Measurements from ENCODE around the gene OR5W2. TPM values are rescaled to one million over a fixed set of nuclear protein-coding genes. Genes with fewer than 3 reads are reported as not detected.

The OR5W2 gene
- total RNA-seq (not detected), total RNA-seq (0 to 0.05 (median 0) reads per million in 172 experiments)
- polyA plus RNA-seq (2013, experiment 1 of 2): not detected
- polyA plus RNA-seq (2013, experiment 2 of 2): not detected

GRCh38 chr11:55914482-55914881, at the start of gene OR5W2:
Gene OR5W2 (minus strand): TSS chr11:55914582. CDS start chr11:55914582, 0 bp downstream.
- intact Hi-C loops (cut with DNase I, micrococcal nuclease): no loop called here
- H3K27me3 ChIP-seq (ENCODE audit: control insufficient read depth in 1 of 2, insufficient read depth in 2 of 2, low read length in 2 of 2): no peaks in the 10 kb centered on the region
- H3K27ac ChIP-seq (ENCODE audit: low read depth in 1 of 2, low read length in 2 of 2): no peak within 1 kb of the TSS

GRCh38 chr11:55956521-55956920, 42.1 kb upstream of the OR5W2 start:
- Mint-ChIP-seq H3K4me1 (ENCODE audit: low read depth) (no peaks in the 10 kb centered on the region), H3K4me3 (no peak overlapping the region), H3K27me3 (no peaks in the 10 kb centered on the region), H3K36me3 (ENCODE audit: low read depth) (no peaks in the 10 kb centered on the region), H3K9me3 (no peaks in the 10 kb centered on the region), H3K27ac (no peak overlapping the region)
- ATAC-seq (ENCODE audit: poor library complexity) (no peak), DNase-seq (no peak)
- CTCF ChIA-PET: no interaction called here
- H3K4me3 ChIP-seq (ENCODE audit: low read length): no peak overlapping the region
- peaks cover 0 to 9% of the 10 kb centered on the region in 2 experiments for H3K9me3 ChIP-seq (ENCODE audit: control insufficient read depth in 1 of 2, insufficient read depth in 1 of 2, low read length in 2 of 2)
- no peaks in the 10 kb centered on the region for H3K27me3 ChIP-seq (ENCODE audit: control insufficient read depth in 1 of 2, insufficient read depth in 2 of 2, low read length in 2 of 2)
- H3K4me1 ChIP-seq (ENCODE audit: insufficient read depth, low read length): no peaks in the 10 kb centered on the region
- POLR2A ChIA-PET: no interaction called here
- H3K36me3 ChIP-seq (ENCODE audit: insufficient read depth, low read length): no peaks in the 10 kb centered on the region
- intact Hi-C loops (cut with DNase I, micrococcal nuclease): no loop called here
- no peak overlapping the region for H3K27ac ChIP-seq (ENCODE audit: low read depth in 1 of 2, low read length in 2 of 2)
- TF ChIP-seq, protein P1, sequence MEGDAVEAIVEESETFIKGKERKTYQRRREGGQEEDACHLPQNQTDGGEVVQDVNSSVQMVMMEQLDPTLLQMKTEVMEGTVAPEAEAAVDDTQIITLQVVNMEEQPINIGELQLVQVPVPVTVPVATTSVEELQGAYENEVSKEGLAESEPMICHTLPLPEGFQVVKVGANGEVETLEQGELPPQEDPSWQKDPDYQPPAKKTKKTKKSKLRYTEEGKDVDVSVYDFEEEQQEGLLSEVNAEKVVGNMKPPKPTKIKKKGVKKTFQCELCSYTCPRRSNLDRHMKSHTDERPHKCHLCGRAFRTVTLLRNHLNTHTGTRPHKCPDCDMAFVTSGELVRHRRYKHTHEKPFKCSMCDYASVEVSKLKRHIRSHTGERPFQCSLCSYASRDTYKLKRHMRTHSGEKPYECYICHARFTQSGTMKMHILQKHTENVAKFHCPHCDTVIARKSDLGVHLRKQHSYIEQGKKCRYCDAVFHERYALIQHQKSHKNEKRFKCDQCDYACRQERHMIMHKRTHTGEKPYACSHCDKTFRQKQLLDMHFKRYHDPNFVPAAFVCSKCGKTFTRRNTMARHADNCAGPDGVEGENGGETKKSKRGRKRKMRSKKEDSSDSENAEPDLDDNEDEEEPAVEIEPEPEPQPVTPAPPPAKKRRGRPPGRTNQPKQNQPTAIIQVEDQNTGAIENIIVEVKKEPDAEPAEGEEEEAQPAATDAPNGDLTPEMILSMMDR (IDR thresholded peaks at IDR 0.05): no peak

More at GRCh38 chr11:55914482-55914881, at the start of gene OR5W2:
- CTCF ChIA-PET: no interaction called here
- POLR2A ChIA-PET: no interaction called here
- Mint-ChIP-seq H3K36me3 (ENCODE audit: low read depth) (no peaks in the 10 kb centered on the region), H3K4me1 (ENCODE audit: low read depth) (no peaks in the 10 kb centered on the region), H3K27ac (no peak within 1 kb of the TSS), H3K4me3 (no peak within 1 kb of the TSS), H3K9me3 (peaks cover 13% of the 10 kb centered on the region), H3K27me3 (no peaks in the 10 kb centered on the region)
- DNase-seq: no peak
- TF ChIP-seq, protein P1 (IDR thresholded peaks at IDR 0.05): no peak
- no peak within 1 kb of the TSS for H3K4me3 ChIP-seq (ENCODE audit: low read length)
- no peak for ATAC-seq (ENCODE audit: poor library complexity)
- peaks cover 5 to 8% of the 10 kb centered on the region in 2 experiments for H3K9me3 ChIP-seq (ENCODE audit: control insufficient read depth in 1 of 2, insufficient read depth in 1 of 2, low read length in 2 of 2)
- H3K4me1 ChIP-seq (ENCODE audit: insufficient read depth, low read length): no peaks in the 10 kb centered on the region
- H3K36me3 ChIP-seq (ENCODE audit: insufficient read depth, low read length): no peaks in the 10 kb centered on the region

- Mint-ChIP-seq H3K36me3 (ENCODE audit: low read depth) (no peaks in the 10 kb centered on the region), H3K4me3 (no peak overlapping the region), H3K9me3 (no peaks in the 10 kb centered on the region), H3K27me3 (no peaks in the 10 kb centered on the region), H3K4me1 (ENCODE audit: low read depth) (no peaks in the 10 kb centered on the region), H3K27ac (no peak overlapping the region)
- no peak for ATAC-seq (ENCODE audit: poor library complexity)
- CTCF ChIA-PET: no interaction called here
- H3K27ac ChIP-seq (ENCODE audit: low read depth in 1 of 2, low read length in 2 of 2): no peak overlapping the region
- H3K4me3 ChIP-seq (ENCODE audit: low read length): no peak overlapping the region
- DNase-seq: no peak
- H3K27me3 ChIP-seq (ENCODE audit: control insufficient read depth in 1 of 2, insufficient read depth in 2 of 2, low read length in 2 of 2): no peaks in the 10 kb centered on the region
- peaks cover 0 to 10% of the 10 kb centered on the region in 2 experiments for H3K9me3 ChIP-seq (ENCODE audit: control insufficient read depth in 1 of 2, insufficient read depth in 1 of 2, low read length in 2 of 2)
- POLR2A ChIA-PET: no interaction called here
- intact Hi-C loops (cut with DNase I, micrococcal nuclease): no loop called here
- TF ChIP-seq, protein P1 (IDR thresholded peaks at IDR 0.05): no peak
- H3K4me1 ChIP-seq (ENCODE audit: insufficient read depth, low read length): no peaks in the 10 kb centered on the region
- no peaks in the 10 kb centered on the region for H3K36me3 ChIP-seq (ENCODE audit: insufficient read depth, low read length)
Measured at GRCh38 chr11:55949330-55949729, 34.9 kb upstream of the OR5W2 start.

All from CD4-positive, alpha-beta T cell (primary cell).